GM12878 (cell line): ENCODE measurements around the gene WASF1. TPM values are rescaled to one million over a fixed set of nuclear protein-coding genes. Genes with fewer than 3 reads are reported as not detected.

ENCODE experiments used
- BCL11A ChIP-seq: IDR thresholded peaks from 2 replicates; pipeline ENCODE4 v1.6.1; 2011; ENCODE audit warnings: low read depth, low read length
- CBFB ChIP-seq: IDR thresholded peaks from 2 replicates; pipeline ENCODE4 v1.6.1; 2016; ENCODE audit warnings: antibody characterized with exemption, low read depth
- CBX5 ChIP-seq: sonication (generic); IDR thresholded peaks from 2 replicates; pipeline ENCODE4 v1.6.1; 2016; ENCODE audit warnings: low read depth, moderate library complexity, mild to moderate bottlenecking, inconsistent platforms
- CEBPB ChIP-seq, 2 experiments: fragments of 150-350 bp in 1 of 2; IDR thresholded peaks; 2 replicates each; pipeline ENCODE4 v1.6.1; 2012 to 2014; ENCODE audit warnings: low read depth in 2 of 2, low read length in 2 of 2, borderline replicate concordance in 1 of 2, inconsistent platforms in 1 of 2
- HDAC6 ChIP-seq: fragments of 200-600 bp; sonication (generic); IDR thresholded peaks from one replicate; pipeline ENCODE4 v1.8.0; 2017; ENCODE audit warnings: antibody characterized with exemption; ENCODE audit not compliant: unreplicated experiment
- MEF2A ChIP-seq: IDR thresholded peaks from 2 replicates; pipeline ENCODE4 v1.6.1; 2011; ENCODE audit warnings: low read depth, mild to moderate bottlenecking, low read length, moderate library complexity; ENCODE audit not compliant: insufficient read depth
- MEF2B ChIP-seq: fragments of 450-650 bp; IDR thresholded peaks from 2 replicates; pipeline ENCODE4 v1.6.1; 2018; ENCODE audit warnings: mild to moderate bottlenecking, moderate library complexity; ENCODE audit not compliant: partially characterized antibody, poor library complexity, severe bottlenecking
- NBN ChIP-seq: fragments of 450-650 bp; IDR thresholded peaks from 2 replicates; pipeline ENCODE4 v1.6.1; 2016
- PAX5 ChIP-seq: IDR thresholded peaks from 2 replicates; pipeline ENCODE4 v1.6.1; 2011; ENCODE audit warnings: low read depth, low read length, borderline replicate concordance
- RAD21 ChIP-seq: IDR thresholded peaks from 2 replicates; pipeline ENCODE4 v1.6.1; 2011; ENCODE audit warnings: mild to moderate bottlenecking, low read depth, low read length, moderate library complexity; ENCODE audit not compliant: insufficient read depth
- RB1 ChIP-seq: fragments of 450-650 bp; formaldehyde crosslinking; IDR thresholded peaks from 2 replicates; pipeline ENCODE4 v1.6.1; 2017; ENCODE audit warnings: mild to moderate bottlenecking, borderline replicate concordance
- RUNX3 ChIP-seq: IDR thresholded peaks from 2 replicates; pipeline ENCODE4 v1.6.1; 2012; ENCODE audit warnings: low read length, inconsistent platforms
- SREBF2 ChIP-seq: IDR thresholded peaks from 2 replicates; pipeline ENCODE4 v1.6.1; 2012; ENCODE audit warnings: mild to moderate bottlenecking, low read length
- YBX1 ChIP-seq: fragments of 450-650 bp; IDR thresholded peaks from 2 replicates; pipeline ENCODE4 v1.6.1; 2016; ENCODE audit warnings: antibody characterized with exemption
- polyA plus RNA-seq, 11 experiments: library from polyadenylated mRNA; depleted of rRNA in 4 of 11; unstranded in 6 of 11; stranded (reverse) in 5 of 11; fragments of >200 nt; fragmentation: Nextera tagmentation in 4 of 11; fragmentation: Illumina TruSeq in 1 of 11; extraction: Ambion mirVana in 4 of 11; extraction: Trizol in 1 of 11; gene quantifications; 1 replicate in 1 of 11; 2 replicates in 10 of 11; pipeline versions ENCODE4 v1.2.1 to v1.2.3, GENCODE V29; 2011 to 2016; ENCODE audit warnings: inconsistent platforms in 2 of 11, missing spikeins in 2 of 11, low read depth in 1 of 11
- total RNA-seq, 4 experiments: library from RNA; depleted of rRNA in 3 of 4; stranded (reverse); fragments of >200 nt in 3 of 4; fragmentation: Illumina TruSeq in 1 of 4; extraction: Trizol in 1 of 4; gene quantifications; 2 replicates each; pipeline versions ENCODE4 v1.2.1 to v1.2.3, GENCODE V29; 2013 to 2021
- TF ChIP-seq, protein P1 (sequence below): IDR thresholded peaks from 2 replicates; pipeline ENCODE4 v1.6.1; 2011; ENCODE audit warnings: borderline replicate concordance, low read depth, mild to moderate bottlenecking, moderate library complexity, low read length; ENCODE audit not compliant: insufficient read depth, poor library complexity, severe bottlenecking
- TF ChIP-seq, protein P2 (sequence below): IDR thresholded peaks from 2 replicates; pipeline ENCODE4 v1.6.1; 2012; ENCODE audit warnings: improper control_type of control experiment, low read depth, low read length; ENCODE audit not compliant: insufficient replicate concordance
- TF ChIP-seq, protein P3 (sequence below): fragments of 450-650 bp; IDR thresholded peaks from 2 replicates; pipeline ENCODE4 v1.6.1; 2018; ENCODE audit warnings: borderline replicate concordance, mild to moderate bottlenecking; ENCODE audit not compliant: partially characterized antibody
- TF ChIP-seq, protein P4 (sequence below): fragments of 450-650 bp; IDR thresholded peaks from 2 replicates; pipeline ENCODE4 v1.6.1; 2017; ENCODE audit warnings: mild to moderate bottlenecking

Gene WASF1
- total and polyA plus RNA-seq, 10 of the 15 experiments (the other 5 are each of a cell fraction or from before 2014, with no cell fraction given), result 1.3 to 10.2 (median 4.5) TPM

DNA sequence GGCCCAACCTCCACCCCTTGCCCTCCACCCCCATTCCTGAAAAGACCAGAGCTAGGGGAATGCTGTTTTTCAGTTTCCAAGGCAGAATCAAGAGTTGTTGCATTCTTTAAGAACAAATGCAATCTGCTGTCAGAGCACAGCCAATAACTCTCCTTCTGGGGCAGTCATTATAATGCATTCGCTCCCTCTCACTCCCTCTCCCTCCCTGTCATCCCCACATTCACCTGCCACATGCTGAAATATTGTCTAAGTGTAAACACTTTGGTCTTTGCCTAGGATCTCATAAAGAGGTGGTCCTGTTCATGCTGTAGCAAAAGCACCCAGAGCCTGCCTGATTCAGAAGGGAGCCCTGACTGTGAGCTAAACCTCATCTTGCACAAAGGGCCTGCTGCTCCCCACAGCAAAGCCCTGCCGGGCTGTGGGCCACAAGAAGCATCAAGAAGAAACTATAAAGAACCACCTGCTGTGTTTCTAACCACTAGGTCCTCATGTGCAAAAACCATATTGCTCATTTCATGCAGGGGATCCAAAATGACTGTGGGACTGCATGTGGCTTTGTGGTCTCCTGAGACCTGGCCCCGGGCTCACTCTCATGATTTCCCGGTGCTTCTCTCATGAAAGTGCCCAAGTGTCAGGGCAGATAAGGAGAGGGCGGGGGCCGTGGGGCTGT is 115.7 kb downstream of the WASF1 start (continued):
- no peak for TF ChIP-seq HDAC6
- TF ChIP-seq, protein P1, sequence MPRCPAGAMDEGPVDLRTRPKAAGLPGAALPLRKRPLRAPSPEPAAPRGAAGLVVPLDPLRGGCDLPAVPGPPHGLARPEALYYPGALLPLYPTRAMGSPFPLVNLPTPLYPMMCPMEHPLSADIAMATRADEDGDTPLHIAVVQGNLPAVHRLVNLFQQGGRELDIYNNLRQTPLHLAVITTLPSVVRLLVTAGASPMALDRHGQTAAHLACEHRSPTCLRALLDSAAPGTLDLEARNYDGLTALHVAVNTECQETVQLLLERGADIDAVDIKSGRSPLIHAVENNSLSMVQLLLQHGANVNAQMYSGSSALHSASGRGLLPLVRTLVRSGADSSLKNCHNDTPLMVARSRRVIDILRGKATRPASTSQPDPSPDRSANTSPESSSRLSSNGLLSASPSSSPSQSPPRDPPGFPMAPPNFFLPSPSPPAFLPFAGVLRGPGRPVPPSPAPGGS, result peak; percentile 73
- peak; percentile 48; the same call in 1 of the 2 replicates for TF ChIP-seq BCL11A
- peak; percentile 97 for TF ChIP-seq RUNX3
- TF ChIP-seq, protein P2, sequence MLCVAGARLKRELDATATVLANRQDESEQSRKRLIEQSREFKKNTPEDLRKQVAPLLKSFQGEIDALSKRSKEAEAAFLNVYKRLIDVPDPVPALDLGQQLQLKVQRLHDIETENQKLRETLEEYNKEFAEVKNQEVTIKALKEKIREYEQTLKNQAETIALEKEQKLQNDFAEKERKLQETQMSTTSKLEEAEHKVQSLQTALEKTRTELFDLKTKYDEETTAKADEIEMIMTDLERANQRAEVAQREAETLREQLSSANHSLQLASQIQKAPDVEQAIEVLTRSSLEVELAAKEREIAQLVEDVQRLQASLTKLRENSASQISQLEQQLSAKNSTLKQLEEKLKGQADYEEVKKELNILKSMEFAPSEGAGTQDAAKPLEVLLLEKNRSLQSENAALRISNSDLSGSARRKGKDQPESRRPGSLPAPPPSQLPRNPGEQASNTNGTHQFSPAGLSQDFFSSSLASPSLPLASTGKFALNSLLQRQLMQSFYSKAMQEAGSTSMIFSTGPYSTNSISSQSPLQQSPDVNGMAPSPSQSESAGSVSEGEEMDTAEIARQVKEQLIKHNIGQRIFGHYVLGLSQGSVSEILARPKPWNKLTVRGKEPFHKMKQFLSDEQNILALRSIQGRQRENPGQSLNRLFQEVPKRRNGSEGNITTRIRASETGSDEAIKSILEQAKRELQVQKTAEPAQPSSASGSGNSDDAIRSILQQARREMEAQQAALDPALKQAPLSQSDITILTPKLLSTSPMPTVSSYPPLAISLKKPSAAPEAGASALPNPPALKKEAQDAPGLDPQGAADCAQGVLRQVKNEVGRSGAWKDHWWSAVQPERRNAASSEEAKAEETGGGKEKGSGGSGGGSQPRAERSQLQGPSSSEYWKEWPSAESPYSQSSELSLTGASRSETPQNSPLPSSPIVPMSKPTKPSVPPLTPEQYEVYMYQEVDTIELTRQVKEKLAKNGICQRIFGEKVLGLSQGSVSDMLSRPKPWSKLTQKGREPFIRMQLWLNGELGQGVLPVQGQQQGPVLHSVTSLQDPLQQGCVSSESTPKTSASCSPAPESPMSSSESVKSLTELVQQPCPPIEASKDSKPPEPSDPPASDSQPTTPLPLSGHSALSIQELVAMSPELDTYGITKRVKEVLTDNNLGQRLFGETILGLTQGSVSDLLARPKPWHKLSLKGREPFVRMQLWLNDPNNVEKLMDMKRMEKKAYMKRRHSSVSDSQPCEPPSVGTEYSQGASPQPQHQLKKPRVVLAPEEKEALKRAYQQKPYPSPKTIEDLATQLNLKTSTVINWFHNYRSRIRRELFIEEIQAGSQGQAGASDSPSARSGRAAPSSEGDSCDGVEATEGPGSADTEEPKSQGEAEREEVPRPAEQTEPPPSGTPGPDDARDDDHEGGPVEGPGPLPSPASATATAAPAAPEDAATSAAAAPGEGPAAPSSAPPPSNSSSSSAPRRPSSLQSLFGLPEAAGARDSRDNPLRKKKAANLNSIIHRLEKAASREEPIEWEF, result no peak
- no peak for TF ChIP-seq CBX5
- no peak for TF ChIP-seq RAD21
- TF ChIP-seq SREBF2, result no peak
- no peak for TF ChIP-seq YBX1
- no peak for TF ChIP-seq RB1
- no peak for TF ChIP-seq NBN
- no peak for TF ChIP-seq PAX5
- peak; percentile 70 for TF ChIP-seq MEF2B
- no peak for TF ChIP-seq CEBPB (IDR thresholded peaks at IDR 0.05; ENCODE audit: borderline replicate concordance in 1 of 2, low read depth in 2 of 2, low read length in 2 of 2)
- TF ChIP-seq CBFB, result peak; percentile 81
- 0 out of 2 replicates have a peak, but pooled peaks have one; percentile 13 for TF ChIP-seq MEF2A
- TF ChIP-seq, protein P3, sequence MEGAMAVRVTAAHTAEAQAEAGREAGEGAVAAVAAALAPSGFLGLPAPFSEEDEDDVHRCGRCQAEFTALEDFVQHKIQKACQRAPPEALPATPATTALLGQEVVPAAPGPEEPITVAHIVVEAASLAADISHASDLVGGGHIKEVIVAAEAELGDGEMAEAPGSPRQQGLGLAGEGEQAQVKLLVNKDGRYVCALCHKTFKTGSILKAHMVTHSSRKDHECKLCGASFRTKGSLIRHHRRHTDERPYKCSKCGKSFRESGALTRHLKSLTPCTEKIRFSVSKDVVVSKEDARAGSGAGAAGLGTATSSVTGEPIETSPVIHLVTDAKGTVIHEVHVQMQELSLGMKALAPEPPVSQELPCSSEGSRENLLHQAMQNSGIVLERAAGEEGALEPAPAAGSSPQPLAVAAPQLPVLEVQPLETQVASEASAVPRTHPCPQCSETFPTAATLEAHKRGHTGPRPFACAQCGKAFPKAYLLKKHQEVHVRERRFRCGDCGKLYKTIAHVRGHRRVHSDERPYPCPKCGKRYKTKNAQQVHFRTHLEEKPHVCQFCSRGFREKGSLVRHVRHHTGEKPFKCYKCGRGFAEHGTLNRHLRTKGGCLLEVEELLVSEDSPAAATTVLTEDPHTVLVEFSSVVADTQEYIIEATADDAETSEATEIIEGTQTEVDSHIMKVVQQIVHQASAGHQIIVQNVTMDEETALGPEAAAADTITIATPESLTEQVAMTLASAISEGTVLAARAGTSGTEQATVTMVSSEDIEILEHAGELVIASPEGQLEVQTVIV, result no peak
- TF ChIP-seq, protein P4, sequence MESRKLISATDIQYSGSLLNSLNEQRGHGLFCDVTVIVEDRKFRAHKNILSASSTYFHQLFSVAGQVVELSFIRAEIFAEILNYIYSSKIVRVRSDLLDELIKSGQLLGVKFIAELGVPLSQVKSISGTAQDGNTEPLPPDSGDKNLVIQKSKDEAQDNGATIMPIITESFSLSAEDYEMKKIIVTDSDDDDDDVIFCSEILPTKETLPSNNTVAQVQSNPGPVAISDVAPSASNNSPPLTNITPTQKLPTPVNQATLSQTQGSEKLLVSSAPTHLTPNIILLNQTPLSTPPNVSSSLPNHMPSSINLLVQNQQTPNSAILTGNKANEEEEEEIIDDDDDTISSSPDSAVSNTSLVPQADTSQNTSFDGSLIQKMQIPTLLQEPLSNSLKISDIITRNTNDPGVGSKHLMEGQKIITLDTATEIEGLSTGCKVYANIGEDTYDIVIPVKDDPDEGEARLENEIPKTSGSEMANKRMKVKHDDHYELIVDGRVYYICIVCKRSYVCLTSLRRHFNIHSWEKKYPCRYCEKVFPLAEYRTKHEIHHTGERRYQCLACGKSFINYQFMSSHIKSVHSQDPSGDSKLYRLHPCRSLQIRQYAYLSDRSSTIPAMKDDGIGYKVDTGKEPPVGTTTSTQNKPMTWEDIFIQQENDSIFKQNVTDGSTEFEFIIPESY, result no peak
